NCI-H524 treated with DMSO at 0.1 percent for 48 hours (cell line): ENCODE data around the gene TMEM38A.

Source experiments
- DNase-seq: peaks from one replicate; lab custom pipeline; 2025; lab: John Stamatoyannopoulos, UW

TMEM38A gene

GRCh38 chr19:16660763-16661479, at the start of gene TMEM38A:
TSS of gene TMEM38A (plus strand) at chr19:16661139. CDS start at chr19:16661218, 79 bp downstream.
- no peak for DNase-seq

GRCh38 chr19:16612636-16613035, 48.3 kb upstream of the TMEM38A start:
- DNase-seq, result no peak

- no peak for DNase-seq
Measured at GRCh38 chr19:16613841-16614240, 47.1 kb upstream of the TMEM38A start.

GRCh38 chr19:16614941-16615340, 46.0 kb upstream of the TMEM38A start:
- no peak for DNase-seq

- DNase-seq, result no peak
Measured at GRCh38 chr19:16615808-16616207, 45.1 kb upstream of the TMEM38A start.

GRCh38 chr19:16618248-16618647, 42.7 kb upstream of the TMEM38A start:
- DNase-seq, result no peak

- no peak for DNase-seq
Measured at GRCh38 chr19:16619457-16619856, 41.5 kb upstream of the TMEM38A start.

- no peak for DNase-seq
Measured at GRCh38 chr19:16620018-16620417, 40.9 kb upstream of the TMEM38A start.

GRCh38 chr19:16620584-16620983, 40.4 kb upstream of the TMEM38A start:
- no peak for DNase-seq

GRCh38 chr19:16621165-16621800, 39.7 kb upstream of the TMEM38A start:
- no peak for DNase-seq

GRCh38 chr19:16623066-16623465, 37.9 kb upstream of the TMEM38A start:
- no peak for DNase-seq

GRCh38 chr19:16623576-16623975, 37.4 kb upstream of the TMEM38A start:
- DNase-seq, result no peak

GRCh38 chr19:16624236-16624635, 36.7 kb upstream of the TMEM38A start:
- DNase-seq, result no peak

- DNase-seq, result no peak
Measured at GRCh38 chr19:16625163-16625958, 35.6 kb upstream of the TMEM38A start.

- DNase-seq, result no peak
Measured at GRCh38 chr19:16626796-16627192, 34.1 kb upstream of the TMEM38A start.

GRCh38 chr19:16627193-16627927, 33.6 kb upstream of the TMEM38A start:
- DNase-seq, result no peak

- no peak for DNase-seq
Measured at GRCh38 chr19:16627928-16628182, 33.1 kb upstream of the TMEM38A start.

- DNase-seq, result peak; percentile 36
Measured at GRCh38 chr19:16628183-16628983, 32.6 kb upstream of the TMEM38A start, which contains the start of gene MED26. TSS of gene MED26 (minus strand) at chr19:16628204. CDS start at chr19:16627943, 261 bp downstream.

- DNase-seq, result no peak
Measured at GRCh38 chr19:16628984-16629691, 31.8 kb upstream of the TMEM38A start.

GRCh38 chr19:16631465-16631864, 29.5 kb upstream of the TMEM38A start:
- no peak for DNase-seq

GRCh38 chr19:16637535-16637934, 23.4 kb upstream of the TMEM38A start:
- no peak for DNase-seq
